Measurements from ENCODE around the gene LINGO3.

LINGO3 gene

DNA sequence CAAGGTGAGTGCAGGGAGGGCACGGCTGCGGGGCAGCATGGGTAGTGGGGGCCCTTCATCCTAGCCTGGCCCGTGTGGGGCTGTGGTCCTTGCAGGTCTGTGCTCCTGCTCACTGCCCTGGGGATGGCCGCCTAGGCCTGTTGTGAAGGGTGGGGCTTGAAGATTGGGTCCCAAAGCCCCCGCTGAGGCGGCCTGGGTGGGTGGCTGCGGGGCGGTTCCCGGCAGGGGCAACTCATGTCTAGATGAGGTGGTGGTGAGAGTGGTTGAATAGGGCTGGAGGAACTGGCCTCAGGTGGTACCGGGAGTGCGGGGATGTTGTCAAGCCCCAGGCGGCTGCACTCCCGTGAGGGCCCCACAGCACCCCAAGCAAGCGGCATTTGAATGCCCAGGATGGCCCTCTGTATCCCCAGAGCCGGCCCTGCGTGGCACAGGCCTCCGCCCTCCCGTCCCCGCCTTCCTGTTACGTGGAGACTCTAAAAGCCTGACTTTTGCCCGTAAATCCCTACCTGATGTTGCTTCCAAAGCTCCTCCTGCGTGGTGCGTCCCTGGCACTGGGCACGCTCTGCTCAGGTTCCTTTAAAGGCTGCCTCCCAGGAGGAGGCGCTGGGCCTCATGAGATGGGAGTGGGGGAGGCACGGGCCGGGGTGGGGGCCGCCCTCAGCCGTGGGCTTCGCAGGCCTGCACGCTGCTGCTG is 35.5 kb upstream of the LINGO3 start:
- no peak overlapping the region for H3K27ac ChIP-seq
- TF ChIP-seq, protein P1, sequence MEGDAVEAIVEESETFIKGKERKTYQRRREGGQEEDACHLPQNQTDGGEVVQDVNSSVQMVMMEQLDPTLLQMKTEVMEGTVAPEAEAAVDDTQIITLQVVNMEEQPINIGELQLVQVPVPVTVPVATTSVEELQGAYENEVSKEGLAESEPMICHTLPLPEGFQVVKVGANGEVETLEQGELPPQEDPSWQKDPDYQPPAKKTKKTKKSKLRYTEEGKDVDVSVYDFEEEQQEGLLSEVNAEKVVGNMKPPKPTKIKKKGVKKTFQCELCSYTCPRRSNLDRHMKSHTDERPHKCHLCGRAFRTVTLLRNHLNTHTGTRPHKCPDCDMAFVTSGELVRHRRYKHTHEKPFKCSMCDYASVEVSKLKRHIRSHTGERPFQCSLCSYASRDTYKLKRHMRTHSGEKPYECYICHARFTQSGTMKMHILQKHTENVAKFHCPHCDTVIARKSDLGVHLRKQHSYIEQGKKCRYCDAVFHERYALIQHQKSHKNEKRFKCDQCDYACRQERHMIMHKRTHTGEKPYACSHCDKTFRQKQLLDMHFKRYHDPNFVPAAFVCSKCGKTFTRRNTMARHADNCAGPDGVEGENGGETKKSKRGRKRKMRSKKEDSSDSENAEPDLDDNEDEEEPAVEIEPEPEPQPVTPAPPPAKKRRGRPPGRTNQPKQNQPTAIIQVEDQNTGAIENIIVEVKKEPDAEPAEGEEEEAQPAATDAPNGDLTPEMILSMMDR (conservative IDR thresholded peaks at IDR 0.05): no peak

DNA sequence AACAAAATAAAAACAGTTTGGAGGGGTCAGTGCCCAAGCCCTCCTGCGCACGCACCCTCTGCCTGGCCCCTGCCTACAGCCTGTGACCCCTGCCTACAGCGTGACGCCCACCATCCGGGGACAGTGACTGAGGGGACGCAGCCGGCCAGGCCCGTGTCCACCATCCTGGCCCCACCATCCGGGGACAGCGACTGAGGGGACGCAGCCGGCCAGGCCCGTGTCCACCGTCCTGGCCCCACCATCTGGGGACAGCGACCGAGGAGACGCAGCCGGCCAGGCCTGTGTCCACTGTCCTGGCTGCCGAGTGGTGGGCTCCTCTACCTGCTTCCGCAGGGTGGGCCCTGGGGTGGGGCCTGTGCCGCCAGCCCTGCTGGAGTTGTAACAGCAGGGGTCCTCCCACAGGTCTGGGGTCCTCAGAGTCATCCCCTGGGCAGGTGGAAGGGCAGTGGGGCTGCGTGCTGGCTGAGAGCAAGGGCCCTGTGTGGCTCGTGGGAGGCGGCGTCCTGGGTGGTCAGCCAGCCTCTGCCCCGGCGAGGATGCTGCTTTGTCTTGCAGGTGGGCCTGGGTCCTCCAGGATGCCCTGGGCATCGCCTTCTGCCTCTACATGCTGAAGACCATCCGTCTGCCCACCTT is 34.8 kb upstream of the LINGO3 start:
- TF ChIP-seq, protein P1 (conservative IDR thresholded peaks at IDR 0.05): no peak
- no peak overlapping the region for H3K27ac ChIP-seq

DNA sequence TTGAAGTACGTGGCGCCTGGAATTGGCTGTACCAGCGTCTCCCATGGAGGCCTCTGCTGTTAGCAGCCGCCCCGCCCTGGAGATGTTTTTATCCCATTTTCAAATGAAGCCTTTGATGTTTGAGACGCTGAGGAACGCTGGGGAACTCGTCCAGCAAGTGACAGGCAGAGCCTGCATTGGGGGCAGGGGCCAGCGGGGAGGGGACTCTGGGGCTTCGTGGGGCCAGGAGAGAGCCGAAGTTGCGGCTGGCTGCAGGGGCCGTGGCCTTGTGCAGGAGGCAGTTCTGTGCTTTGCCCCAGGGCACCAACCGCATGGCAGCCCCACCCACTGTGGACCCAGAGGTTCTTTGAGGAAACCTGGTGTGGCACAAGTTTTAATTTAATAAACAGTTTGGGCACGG is 34.0 kb upstream of the LINGO3 start:
- TF ChIP-seq, protein P1 (conservative IDR thresholded peaks at IDR 0.05): no peak
- no peak overlapping the region for H3K27ac ChIP-seq

DNA sequence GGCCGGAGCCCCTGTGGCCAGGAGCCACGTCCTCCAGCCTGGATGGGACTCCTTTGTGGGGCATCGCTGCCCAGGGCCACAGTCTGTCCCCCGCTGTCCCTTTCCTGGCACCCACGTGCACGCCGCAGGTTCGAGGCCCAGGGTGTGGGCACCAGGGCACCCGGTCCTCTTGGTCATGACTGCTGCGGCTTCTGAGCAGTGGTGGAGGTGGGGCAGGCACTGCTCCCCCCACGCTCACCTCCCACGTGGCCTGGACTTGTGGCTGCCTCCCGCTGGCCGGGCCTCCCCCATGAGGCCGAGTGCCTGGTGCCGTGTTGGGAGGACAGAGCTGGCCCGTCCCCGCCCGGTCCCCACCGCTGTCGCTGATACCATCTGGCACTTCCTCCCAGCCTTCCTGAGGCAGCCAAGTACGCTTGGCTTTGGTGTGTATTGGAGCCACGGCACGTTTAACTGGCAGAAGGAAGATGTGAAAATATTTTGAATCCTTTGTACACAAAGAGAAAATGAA is 33.3 kb upstream of the LINGO3 start:
- H3K27ac ChIP-seq: no peak overlapping the region
- TF ChIP-seq, protein P1 (conservative IDR thresholded peaks at IDR 0.05): no peak

DNA sequence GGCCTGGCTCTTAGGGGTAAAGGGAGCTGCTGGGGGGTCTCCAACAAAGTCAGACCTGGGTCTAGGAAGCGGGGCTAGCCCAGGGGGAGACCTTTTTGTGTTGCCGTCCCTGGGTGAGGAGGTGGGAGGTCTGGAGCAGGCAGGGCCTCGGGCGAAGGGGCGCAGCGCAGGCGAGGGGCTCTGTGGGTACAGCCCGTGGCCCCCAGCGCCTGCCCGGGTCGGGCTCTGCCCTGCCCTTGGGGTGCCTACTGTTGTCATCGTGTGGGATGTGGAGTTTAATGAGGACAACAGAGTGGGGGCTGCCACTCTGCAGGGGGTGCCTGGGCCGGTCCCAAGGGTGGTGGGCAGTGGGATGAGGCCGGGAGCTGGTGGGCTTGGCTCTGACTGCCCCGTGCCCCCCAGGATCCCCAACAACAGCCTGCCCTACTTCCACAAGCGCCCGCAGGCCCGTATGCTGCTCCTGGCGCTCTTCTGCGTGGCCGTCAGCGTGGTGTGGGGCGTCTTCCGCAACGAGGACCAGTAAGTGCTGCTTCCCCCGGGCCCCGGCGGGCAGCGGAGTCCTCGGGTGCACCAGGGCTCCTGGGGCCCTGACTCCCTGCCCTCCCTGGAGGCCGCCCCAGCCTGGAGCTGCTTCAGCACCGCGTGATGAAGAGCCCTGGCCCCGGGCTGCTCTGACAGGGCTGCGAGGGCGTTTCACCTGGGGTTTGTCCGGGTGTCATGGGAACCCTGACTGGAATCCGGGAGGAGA is 32.7 kb upstream of the LINGO3 start:
- H3K27ac ChIP-seq: no peak overlapping the region
- TF ChIP-seq, protein P1 (conservative IDR thresholded peaks at IDR 0.05): no peak

DNA sequence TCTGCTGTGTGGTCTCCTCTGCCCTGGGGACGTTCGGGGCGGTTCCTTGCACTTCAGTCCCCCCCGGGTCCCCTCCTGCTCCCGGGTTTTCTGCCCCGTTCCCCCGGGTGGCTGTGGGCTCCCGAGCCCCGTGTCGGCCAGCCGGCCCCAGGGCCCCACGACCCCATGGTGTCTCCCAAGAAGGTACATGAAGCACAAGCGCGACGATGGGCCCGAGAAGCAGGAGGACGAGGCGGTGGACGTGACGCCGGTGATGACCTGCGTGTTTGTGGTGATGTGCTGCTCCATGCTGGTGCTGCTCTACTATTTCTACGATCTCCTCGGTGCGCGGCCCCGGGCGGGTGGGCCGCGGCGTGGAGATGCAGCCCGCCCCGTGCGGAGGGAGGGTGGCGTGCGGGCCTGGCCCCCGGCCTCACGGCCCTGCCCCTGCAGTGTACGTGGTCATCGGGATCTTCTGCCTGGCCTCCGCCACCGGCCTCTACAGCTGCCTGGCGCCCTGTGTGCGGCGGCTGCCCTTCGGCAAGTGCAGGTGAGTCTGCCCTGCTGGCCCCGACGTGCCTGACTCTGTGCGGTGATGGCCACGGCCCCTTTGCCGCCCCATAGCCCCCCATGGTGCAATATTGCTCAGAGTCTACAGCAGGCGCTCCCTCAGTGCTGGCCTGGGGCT is 31.8 kb upstream of the LINGO3 start:
- H3K27ac ChIP-seq: no peak overlapping the region
- TF ChIP-seq, protein P1 (conservative IDR thresholded peaks at IDR 0.05): no peak
